Germinal center (tissue), 1 donor: Measurements from ENCODE around the gene MORF4L1.
"Not testable (repeated sequence)": the region's sequence is repeated elsewhere in the genome, so short reads cannot be mapped to it uniquely, and the experiment has no call there.

Source experiments
- DNase-seq: peaks from one replicate; pipeline ENCODE4 v3.0.0; 2012; ENCODE audit warnings: mixed read lengths, low spot score

MORF4L1 gene

DNA sequence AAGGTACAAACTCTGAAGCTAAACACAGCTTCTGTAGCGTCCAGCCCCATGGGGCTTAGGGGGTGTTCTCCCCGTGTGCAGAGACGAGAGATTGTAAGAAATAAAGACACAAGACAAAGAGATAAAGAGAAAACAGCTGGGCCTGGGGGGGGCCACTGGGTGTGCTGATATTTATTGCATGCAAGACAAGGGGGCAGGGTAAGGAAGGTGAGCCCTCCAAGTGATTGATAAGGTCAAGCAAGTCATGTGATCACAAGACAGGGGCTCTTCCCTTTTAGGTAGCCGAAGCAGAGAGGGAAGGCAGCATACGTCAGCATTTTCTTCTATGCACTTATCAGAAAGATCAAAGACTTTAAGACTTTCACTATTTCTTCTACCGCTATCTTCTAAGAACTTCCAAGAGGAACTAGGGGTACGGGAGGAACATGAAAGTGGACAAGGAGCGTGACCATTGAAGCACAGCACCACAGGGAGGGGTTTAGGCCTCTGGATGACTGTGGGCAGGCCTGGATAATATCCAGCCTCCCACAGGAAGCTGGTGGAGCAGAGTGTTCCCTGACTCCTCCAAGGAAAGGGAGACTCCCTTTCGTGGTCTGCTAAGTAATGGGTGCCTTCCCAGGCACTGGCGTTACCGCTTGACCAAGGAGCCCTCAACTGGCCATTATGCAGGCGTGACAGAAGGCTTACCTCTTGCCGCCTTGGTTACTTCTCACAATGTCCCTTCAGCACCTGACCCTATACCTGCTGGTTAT lies 29.8 kb downstream of the MORF4L1 start:
- not testable (repeated sequence) for DNase-seq

DNA sequence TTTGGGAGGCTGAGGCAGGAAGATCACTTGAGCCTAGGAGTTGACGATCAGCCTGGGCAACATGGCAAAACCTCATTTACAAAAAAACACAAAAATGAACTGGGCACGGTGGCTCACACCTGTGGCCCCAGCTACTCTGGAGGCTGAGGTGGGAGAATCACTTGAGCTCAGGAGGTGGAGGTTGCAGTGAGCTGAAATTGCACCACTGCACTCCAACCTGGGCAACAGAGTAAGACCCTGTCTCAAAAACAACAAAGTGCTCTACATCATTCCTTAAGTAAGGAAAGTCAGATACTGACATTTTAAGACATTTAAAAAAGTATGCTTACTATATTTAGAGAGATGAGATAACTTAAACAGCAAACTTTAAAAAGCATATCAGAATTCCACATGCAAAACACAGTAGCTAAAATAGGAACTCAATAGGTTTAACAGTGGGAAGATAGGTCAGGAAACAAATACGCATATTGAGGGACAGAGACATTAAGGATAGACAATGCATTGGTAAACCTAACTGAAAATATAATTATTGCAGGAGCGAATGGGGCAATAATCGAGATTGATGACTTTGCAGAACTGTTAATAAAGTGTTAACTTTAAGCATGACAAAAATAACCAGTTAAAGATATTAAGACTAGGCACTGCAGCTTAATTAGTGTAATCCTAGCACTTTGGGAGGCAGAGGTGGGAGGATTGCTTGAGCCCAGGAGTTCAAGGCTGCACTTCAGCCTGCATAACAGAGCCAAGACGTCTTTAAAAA lies 32.1 kb downstream of the MORF4L1 start:
- no peak for DNase-seq

DNA sequence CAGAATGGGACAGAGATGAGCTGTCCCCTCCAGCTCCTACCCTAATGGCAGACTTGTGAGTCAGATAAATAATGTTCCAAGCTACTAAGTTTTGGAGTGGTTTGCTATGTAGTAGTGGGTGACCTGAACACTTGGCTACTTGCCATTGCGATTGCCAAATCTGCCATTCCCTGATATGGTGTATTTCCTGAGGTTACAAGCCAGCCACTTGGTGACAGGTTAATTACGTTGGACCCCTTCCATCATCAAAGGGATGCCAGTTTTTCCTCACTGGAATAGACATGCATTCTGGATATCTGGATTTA lies 33.6 kb downstream of the MORF4L1 start:
- no peak for DNase-seq

DNA sequence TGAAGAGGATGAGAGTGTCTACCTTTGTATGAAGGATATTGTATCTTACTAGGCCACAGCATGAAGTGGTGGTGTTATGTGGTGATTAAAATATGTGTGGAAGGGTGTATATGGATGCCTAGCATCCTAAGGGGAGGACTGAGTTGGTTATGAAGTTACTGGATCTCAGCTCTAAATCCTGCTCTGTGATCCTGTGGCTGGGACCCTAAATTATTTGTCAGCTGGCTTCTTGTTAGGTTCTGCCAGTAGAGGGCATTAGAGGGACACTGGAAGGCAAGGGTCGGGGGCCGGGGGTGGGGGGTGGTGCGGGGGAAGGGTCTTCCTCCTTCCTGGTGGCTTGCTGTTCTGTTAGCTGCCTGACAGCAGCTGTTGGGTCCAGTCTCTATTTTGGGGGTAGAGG lies 34.9 kb downstream of the MORF4L1 start:
- DNase-seq, result no peak

DNA sequence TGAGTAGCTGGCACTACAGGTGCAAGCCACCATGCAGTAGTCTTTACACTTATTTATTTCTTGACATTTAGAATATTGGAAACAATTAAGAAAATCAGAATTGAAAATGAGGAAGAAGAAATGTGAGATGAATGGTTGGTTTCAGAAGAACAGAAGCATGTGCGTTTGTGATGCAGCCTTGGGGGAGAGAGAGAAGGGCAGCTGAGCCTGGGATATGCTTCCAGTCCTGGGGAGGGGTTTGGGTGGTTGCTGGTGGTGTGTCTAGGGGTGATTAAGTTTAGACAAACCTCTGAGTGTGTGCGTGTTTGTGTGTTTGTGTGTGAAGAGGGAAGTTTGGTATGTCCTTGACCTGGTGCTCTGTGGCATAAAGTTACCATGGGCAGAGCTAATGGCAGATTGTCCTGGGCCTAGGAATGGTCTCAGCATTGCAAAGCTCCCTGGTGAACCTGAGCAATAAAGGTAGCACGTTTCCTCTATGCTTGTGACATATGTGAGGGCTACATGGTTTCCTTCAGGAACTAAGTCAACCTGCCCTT lies 36.5 kb downstream of the MORF4L1 start:
- DNase-seq, result no peak

DNA sequence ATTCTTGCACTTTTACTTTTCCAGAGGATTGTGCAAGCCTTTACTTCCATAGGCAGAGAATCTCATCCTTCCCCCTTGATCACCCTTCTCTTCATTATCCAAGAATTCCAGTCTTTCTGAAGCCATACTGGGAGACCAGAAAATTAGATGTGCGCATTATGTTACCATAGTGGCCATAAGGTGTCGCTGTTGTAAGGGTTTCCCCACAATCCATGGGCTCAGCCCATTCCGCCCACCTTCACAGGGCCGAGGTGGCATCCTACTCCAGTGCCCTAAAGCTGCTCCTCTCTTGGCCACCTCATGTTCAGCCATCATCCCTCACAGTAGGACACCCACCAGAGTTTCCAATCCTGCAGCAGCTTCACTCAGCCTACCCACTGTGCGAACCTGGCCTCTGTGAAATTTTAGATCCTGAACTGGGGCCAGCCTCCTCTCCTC lies 37.1 kb downstream of the MORF4L1 start:
- peak; percentile 57 for DNase-seq

DNA sequence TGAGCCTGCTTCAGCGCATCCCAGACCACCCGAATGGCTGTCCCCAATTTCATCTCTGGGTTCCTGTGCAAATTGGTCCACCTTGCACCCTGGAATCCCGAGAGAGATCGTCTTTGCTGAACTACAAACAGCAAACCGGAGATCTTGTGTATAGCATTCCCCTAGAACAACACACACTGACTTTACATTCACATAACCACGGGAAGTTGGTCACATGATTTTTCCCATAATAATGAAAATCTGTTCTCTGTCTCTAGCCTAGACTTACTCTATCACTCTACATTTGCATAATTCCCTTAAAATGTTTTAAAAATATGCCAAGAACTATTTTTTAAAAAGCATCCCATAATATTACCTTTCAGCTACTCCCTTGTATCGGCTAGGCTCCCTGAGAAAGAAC lies 37.6 kb downstream of the MORF4L1 start:
- DNase-seq, result no peak

DNA sequence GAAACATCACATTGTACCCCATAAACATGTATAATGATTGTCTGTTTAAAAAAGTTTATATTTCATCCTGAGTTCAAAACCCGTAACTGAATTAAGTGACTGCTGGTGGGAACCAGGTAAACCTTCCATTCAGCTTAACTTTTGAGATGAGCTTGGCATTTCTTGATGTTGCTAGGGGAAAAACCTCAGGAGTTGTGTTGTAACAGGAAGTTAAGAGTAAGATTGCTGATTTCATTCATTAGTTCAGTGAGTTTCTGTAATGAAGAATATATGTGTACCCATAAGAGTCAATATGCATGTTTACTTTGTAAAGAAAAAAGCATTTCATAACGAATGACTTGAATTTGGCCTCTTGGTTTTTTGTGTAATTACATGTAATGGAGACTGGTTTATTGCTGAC lies 39.6 kb downstream of the MORF4L1 start:
- DNase-seq, result no peak

DNA sequence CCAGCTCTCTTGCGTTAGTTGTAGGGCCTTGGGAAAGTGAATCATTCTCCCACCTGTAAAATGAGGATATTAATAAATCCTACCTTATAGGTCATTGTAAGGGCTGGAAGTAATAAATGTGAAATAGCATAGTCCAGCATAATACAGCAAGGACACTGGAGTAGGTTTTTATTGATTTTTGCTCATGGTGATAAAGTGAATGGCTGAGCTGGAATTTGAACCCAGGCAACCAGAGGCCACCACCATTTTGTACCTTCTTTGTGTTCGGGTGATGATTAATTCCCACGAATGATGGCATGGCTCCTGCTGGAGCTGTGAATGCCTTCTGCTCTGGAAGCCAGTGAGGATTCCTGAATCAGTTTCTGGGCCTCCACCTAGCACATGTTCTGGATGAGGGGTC lies 40.3 kb downstream of the MORF4L1 start:
- no peak for DNase-seq

DNA sequence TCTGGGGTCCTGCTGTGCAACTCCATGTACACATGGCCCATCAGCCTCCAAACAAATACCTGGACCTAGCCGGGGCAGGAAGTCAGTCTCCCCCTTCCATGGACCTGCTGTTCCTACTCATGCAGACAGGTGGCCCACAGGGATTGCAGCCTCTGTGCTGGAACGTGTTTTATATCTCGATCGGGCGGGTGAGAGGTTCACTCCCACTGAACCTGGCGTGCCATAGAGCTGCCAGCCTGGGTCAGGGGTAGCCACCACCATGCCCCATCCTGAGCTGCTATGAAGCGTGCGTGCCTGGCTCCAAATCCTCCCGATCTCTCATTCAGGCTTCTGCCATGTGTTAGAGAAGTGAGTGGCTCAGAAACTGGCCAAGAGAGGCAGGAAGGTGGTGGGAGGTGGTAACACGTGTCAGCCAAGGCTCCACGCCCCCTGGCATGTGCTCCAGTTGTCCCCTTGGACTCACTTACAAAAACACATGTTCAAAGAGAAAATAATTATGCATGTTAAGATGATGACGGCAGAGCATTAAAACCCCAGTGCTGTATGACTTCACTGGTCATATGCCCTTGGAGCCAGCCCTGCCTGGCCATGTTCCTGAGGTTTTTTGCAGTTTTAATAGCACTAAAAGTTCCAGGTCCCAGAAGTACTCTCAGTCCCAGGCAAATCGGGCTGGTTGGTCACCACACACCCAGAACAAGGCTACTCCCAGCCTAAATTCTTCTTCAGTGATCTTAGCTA lies 41.5 kb downstream of the MORF4L1 start:
- no peak for DNase-seq

DNA sequence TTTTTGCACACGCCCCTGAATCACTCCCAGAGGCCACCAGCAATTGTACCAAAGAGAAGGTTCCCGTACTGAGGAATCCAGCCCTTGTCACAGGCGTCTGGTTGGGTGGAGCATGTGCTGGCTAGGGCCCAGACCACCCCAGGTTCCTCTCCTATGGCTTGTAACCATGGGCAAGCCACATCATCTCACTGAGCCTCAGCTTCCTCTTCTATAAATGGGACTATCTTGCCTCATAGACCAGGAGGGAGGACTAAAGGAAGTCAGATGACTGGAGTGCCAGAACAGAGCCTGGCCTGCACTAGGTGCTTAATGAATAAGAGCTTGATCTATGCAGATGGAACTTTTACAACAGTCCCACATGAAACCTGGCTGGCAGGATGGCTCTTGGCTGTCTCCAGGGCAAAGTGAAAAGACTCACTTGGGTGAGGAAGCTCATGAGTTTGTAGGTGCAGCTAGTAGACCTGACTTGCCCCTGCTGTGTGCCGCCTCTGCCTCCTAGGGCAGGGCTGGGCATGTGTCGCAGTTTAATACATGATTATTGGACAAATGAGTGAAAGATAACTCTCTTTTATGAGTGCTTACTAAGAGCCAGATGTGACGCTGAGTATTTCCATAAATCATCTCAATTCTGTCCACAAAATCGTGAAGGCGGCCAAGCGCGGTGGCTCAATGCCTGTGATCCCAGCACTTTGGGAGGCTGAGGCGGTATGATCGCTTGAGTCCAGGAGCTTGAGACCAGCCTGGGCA lies 42.8 kb downstream of the MORF4L1 start:
- DNase-seq, result no peak

DNA sequence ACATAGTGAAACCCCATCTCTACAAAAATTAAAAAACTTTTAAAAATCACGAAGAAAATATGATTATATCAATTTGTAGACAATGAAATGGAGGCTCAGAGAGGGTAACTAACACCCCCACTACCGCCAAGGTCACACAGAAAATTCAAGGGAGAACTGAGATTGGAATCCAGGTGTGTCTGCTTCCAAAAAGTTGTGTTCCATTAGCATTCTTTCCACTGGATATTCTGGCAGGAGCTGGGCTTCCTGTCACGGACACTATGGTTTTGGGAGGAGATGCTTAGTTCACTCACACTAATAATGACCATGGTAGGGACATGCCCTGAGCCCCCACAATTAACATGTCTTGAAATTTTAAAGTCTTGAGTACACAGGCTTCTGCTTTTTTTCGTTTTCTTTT lies 43.4 kb downstream of the MORF4L1 start:
- DNase-seq, result no peak

DNA sequence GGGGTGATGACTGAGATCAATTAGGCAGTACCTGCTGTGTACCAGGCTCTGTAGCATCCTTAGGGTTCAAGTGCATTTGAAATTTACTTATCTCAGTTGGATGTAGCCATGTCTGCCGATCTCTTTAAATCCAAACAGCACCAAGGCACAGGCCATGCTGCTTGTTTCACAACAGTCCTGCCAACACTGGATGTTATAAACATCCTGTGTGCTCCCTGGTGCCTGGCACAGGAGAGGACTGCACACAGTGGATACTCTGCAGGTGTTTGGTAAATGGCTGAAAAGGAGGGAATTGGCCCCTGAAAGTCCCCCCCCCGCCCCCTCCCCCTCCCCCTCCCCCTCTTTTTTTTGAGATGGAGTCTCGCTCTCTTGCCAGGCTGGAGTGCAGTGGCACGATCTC lies 45.2 kb downstream of the MORF4L1 start:
- DNase-seq, result no peak

DNA sequence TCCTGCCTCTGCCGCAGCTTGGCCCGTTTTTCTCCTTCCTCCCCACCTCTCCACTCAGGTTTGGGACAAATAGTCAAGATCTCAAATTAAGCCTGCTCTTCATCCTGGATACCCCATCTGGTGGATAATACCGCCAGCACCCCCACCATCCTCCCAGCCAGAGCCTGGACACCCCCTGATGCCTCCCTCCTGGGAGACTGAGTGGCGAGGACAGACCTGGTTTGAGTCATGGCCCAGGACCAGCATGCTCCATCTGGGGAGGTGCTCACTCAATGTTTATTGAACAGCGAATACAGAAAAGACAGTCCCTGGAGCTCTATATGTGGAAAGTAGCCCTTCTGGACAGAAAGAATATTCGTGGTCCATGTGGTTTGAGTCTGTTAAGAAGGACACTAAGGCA lies 48.8 kb downstream of the MORF4L1 start:
- DNase-seq, result no peak

DNA sequence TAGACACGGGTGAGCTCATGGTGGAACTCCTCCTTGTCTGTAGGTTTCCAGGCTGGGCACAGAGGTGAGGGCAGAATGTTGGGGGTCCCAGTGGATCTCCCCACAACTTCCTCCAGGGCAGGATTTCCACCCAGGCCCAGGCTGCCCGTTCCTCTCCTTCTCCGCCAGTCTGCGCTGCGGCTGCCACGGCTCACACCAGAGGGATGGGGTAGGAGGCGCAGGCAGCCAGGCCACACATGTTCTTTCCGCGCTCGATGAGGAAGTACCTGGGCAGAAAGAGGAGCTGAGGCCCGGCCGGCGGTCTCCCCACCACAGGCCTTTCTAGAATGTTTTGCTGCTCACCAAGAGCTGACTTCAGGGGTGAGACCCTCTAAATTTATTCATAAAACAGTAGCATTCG lies 49.2 kb downstream of the MORF4L1 start:
- DNase-seq, result no peak

DNA sequence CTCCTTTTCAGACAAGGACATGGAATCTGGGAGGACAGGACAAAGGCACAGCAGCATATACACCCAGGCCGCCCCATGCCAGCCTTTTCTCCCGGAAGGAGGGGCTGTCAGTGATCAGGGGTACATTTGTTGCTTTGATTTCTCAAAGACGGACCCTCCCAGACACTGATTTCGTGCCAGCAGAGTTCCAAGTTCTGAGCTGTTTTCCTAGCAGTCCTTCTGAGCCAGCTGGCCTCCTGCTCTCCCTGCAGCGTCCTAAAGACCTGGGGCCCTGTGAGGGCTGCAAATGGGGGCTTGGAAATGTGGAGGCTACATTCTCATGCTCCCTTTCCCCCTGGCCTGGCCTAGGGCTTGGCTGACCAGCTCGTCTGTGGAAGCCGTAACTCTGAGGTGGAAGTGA lies 49.8 kb downstream of the MORF4L1 start:
- DNase-seq, result no peak

DNA sequence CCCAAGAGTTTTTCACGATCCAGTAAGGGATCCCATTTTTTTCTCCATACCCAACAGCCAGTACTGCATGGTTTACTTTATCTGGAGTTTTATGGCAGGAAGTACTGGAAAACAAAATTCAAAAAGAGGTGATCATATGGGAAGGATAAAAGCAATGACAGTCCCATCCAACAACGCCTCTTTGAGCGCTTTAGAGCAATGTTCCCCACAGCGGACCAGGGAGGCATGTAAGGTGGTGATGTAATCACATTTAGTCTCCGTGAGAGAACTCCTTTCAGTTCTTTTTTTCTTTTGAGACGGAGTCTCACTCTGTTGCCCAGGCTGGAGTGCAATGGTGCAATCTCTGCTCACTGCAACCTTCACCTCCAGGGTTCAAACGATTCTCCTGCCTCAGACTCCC lies 50.3 kb downstream of the MORF4L1 start:
- DNase-seq, result no peak

DNA sequence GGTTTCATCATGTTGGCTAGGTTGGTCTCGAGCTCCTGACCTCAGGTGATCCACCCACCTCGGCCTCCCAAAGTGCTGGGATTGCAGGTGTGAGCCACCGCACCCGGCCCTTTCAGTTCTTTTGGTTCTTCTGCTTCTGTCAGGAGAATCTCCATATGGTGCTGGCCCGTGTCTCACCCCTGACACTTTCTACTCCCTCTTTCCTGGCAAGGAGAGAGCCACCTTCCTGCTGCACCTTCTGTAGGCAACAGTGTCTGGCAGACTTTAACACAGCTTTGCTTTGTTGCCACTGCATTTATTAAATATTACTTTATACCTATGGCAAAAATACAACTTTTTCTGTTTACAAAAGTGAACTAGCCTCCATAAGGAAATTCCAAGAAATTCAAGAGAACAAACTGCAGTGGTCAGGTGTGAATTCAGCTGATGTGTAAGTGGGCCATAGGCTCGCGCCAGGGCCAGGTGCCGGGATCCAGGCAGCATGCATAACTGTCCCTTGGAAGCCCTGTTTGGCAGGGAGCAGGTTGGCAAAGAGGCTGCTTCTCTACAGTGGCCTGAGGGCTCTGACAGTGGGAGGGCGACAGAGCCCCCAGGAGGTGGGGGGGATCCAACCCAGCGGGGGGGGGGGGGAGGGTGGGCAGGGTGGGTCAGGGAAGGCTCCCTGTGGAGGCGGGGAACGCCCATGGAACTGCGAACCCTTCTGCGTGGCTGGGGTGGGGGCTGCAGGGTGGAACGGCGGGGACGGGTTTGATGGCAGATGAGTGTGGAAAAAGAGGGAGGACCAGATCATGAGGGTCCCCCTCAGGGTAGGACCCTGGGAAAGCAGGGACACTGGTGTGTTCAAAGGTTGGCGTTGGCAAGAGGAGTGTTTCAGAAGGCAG lies 51.0 kb downstream of the MORF4L1 start:
- no peak for DNase-seq

DNA sequence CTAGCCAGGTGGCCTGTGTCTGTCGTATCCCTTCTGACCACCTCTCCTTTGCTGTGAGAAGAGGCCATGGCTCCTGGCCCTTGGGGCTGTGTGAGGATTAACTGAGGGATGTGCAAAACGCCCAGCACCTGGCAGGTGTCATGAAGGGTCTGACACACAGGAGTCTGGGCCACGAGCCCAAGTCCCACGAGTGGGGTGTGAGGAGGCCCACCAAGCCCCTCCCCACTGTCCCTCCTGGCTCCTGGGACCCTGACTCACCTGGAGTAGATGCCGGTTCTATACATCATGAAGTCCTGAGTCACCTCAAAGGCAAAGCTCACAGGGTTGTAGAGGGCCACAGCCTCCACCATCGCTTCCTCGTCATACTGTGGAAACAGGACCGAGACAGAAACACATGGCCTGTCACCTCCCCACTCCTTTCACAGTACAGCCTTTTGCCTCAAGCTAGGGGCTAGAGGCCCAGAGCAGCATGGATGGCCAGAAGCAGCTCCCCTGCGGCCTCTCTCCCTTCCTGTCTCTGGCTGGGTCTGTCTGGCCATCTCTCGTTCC lies 52.5 kb downstream of the MORF4L1 start:
- no peak for DNase-seq

DNA sequence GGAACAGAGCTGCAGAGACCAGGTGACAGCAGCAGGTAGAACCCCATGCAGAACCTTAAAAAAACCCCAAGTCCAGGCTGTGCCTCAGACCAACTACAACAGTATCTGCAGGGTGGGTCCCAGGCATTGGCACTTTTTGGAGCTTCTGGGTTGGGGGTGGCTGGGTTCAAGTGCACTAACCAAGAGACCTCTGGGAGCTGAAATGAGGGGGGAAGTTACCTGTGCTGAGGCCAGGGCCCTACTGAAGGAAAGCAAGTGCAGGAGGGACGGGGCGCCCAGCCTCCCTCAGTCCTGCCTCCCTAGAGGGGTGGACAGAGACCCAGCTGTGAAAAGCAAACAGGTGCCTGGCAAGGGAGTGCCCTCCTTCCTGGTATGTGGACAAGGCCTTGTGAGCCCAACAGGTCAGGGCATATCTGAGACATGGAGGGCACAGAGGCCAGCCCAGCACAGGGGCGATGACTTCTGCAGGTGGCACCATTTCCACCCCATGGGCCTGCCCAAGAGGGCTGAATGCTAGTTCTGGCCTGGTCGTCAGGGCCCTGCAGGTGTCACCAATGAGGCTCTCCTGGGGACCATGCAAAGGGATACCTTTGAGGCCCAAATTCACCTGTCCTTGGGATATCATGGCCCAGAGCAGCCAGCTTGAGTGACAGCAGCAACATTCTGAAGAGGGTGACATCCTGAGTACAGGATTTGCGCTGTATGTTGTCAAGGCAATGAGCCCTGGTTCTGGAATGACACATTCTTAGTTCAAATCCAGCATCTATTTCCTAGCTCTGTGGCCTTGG lies 53.5 kb downstream of the MORF4L1 start:
- no peak for DNase-seq
